Nephron progenitor cell (in vitro differentiated cells): ENCODE data around the gene UBE2J2.

ENCODE experiments used
- DNase-seq: peaks from one replicate; pipeline ENCODE4 v3.0.0; 2021
- H3K27ac Mint-ChIP-seq: 2 replicates; pipeline ENCODE4 v1.8.0; 2021; ENCODE audit warnings: mild to moderate bottlenecking, moderate library complexity, mixed read lengths
- H3K27me3 Mint-ChIP-seq: 2 replicates; pipeline ENCODE4 v1.8.0; 2021; ENCODE audit warnings: mild to moderate bottlenecking, low read depth, mixed read lengths; ENCODE audit not compliant: poor library complexity
- H3K36me3 Mint-ChIP-seq: 2 replicates; pipeline ENCODE4 v1.8.0; 2021; ENCODE audit warnings: low read depth, mixed read lengths
- H3K4me1 Mint-ChIP-seq: 2 replicates; pipeline ENCODE4 v1.8.0; 2021; ENCODE audit warnings: mixed read lengths
- H3K4me3 Mint-ChIP-seq: 2 replicates; pipeline ENCODE4 v1.8.0; 2021; ENCODE audit warnings: mild to moderate bottlenecking, moderate library complexity, mixed read lengths
- H3K9me3 Mint-ChIP-seq: 2 replicates; pipeline ENCODE4 v1.8.0; 2021; ENCODE audit warnings: mild to moderate bottlenecking, moderate library complexity, mixed read lengths
- CTCF ChIP-seq: fragments of 200-600 bp; sonication (generic); IDR thresholded peaks from 2 replicates; pipeline ENCODE4 v1.5.0; 2021; ENCODE audit warnings: antibody characterized with exemption

Gene UBE2J2

DNA sequence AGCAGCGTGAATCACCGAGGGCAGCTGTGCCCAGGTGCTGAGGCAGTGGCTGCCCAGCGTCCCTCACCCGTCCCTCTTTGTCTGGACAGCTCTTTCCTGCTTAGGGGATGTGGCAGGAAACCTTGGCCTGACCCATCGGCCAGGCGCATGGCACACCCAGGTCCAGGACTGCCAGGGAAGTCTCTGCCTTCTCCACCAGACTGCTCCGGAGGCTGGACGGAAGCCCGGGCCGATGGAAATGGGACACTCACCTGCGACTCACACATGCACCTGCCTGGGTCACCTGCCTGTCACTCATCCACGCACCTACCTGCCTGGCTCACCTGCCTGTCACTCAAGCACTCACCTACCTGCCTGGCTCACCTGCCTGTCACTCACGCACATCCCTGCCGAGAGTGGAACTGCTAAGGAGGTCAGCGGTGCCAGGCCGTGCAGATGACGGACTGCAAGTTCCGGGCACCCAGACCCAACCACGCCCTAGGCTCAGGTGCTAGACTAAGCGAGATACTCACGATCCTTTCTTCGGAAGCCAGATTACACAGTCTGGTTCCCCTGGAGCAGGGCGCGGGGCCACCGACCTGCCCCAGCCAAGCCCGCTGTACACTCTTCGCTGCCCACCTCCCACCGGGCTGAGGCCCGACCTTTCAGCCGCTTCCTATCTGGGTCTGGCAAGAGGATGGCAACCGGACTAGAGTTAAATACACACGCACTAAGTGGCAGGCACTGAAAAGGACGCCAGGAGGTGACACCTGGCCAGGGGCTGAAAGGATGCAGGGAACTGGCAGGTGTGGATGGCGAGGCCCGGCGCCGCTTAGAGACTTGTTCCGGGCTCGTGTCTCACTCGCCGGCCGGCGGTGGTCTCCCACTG, 1.1 kb downstream of the UBE2J2 start:
- no peak for DNase-seq
- Mint-ChIP-seq H3K27ac (peak overlapping the region; percentile 83), H3K9me3 (no peaks in the 10 kb centered on the region), H3K36me3 (peaks cover 15% of the 10 kb centered on the region), H3K4me3 (peak overlapping the region; percentile 88), H3K4me1 (peaks cover 49% of the 10 kb centered on the region), H3K27me3 (peaks cover 3% of the 10 kb centered on the region)
- no peak for TF ChIP-seq CTCF

- no peak for TF ChIP-seq CTCF
- Mint-ChIP-seq H3K4me1 (peaks cover 46% of the 10 kb centered on the region), H3K27ac (peak overlapping the region; percentile 93), H3K9me3 (no peaks in the 10 kb centered on the region), H3K27me3 (peaks cover 3% of the 10 kb centered on the region), H3K4me3 (peak overlapping the region; percentile 88), H3K36me3 (peaks cover 23% of the 10 kb centered on the region)
- no peak for DNase-seq
Observed at GRCh38 chr1:1270813-1271212, 2.8 kb downstream of the UBE2J2 start.

DNA sequence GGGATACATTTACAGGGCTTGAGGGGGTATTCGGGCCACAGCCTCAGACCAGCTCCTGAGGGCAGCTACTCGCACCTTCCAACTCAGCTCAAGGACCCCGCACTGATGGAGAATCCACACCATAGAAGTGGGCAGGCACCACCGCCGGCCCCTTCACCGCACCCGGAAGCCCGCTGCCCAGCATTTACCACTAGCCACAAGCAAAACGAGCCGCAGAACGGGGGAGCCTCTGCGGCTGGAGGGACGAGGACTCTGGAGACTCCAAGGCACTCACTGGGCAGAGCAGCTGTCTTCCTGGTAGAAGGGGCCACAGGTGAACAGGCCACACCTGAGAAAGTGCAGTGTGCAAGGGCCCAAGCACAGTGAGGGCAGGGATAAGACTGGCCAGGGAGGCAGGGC, 5.4 kb downstream of the UBE2J2 start:
- peaks cover 3% of the 10 kb centered on the region for H3K27me3 Mint-ChIP-seq
- H3K36me3 Mint-ChIP-seq = peaks cover 42% of the 10 kb centered on the region
- no peak overlapping the region for H3K4me3 Mint-ChIP-seq
- H3K9me3 Mint-ChIP-seq = no peaks in the 10 kb centered on the region
- TF ChIP-seq CTCF = no peak
- DNase-seq = no peak
- peaks cover 36% of the 10 kb centered on the region for H3K4me1 Mint-ChIP-seq
- H3K27ac Mint-ChIP-seq = no peak overlapping the region

DNA sequence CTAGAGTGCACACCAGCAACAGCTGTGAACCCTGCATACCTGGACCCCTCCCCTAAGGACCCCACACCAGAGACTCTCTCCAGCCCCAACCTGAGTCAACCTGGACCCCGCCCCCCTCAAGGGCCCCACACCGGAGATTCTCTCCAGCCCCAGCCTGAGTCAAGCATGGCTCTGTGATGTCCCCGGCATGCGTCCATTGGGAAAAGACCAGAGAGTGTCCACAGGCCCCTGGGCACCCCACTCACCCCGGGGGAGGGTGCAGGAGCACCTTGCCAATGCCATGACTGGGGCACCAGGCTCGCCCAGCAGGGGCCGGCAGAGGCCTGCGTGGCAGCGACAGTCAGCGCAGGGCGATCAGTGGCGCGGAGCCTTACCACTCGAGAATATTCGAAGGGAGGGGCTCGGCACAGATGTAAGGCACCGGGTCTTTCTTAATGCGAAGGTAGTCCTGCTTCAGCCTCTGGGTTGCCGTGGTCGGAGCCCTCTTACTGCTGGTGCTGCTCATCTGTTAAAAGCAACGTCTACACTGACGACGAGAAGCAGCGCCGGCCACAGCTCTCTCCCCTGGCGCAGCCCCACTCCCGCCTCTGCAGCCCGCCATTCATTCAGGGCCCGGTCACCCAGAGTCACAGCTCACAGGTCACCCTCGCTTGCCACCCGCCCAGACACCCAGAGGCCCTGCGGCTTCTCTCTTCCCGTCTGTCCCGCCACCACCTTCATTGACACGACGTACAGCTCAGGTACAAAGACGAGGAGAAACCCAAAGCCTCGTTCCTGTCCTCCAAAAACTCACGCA, 6.0 kb downstream of the UBE2J2 start:
- TF ChIP-seq CTCF = no peak
- no peak overlapping the region for H3K4me3 Mint-ChIP-seq
- H3K4me1 Mint-ChIP-seq = peaks cover 30% of the 10 kb centered on the region

GRCh38 chr1:1264868-1265272, 8.8 kb downstream of the UBE2J2 start:
- no peak overlapping the region for H3K27ac Mint-ChIP-seq
- H3K27me3 Mint-ChIP-seq = no peaks in the 10 kb centered on the region
- peaks cover 60% of the 10 kb centered on the region for H3K36me3 Mint-ChIP-seq
- TF ChIP-seq CTCF = peak; percentile 8
- H3K4me3 Mint-ChIP-seq = no peak overlapping the region
- peaks cover 10% of the 10 kb centered on the region for H3K4me1 Mint-ChIP-seq
- no peaks in the 10 kb centered on the region for H3K9me3 Mint-ChIP-seq
- no peak for DNase-seq

More for the DNA sequence above, 6.0 kb downstream of the UBE2J2 start:
- Mint-ChIP-seq H3K36me3 (peaks cover 47% of the 10 kb centered on the region), H3K27me3 (peaks cover 3% of the 10 kb centered on the region), H3K27ac (no peak overlapping the region), H3K9me3 (no peaks in the 10 kb centered on the region)
- no peak for DNase-seq
